ENCODE measurements around the gene ELMO1.

The ELMO1 gene

DNA sequence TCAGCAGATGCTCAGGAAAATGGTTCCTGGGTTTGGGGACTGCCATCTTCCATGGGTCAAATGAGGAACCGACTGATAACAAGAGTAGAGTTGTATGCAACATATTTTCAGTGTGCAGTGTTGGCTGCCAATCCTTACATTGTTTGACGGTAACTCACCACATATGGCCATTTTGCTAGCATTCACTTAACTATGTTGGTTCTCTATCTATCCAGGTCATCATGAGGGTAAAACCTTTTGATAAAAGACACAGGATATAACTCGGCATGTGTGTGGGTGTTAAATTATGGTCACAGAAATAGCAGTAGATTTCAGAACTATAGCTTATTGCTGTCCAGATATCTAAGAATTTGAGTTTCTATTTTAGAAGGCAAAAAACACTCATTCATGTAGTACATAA lies 583.6 kb downstream of the ELMO1 start:
- CTCF ChIA-PET, result interaction anchor here (1.0 to 1.3 kb wide), 3 partner anchors 9 to 231 kb away, joined by 3 to 4 read pairs (median 3); no protein-coding TSS in a partner anchor
- TF ChIP-seq, protein P1, sequence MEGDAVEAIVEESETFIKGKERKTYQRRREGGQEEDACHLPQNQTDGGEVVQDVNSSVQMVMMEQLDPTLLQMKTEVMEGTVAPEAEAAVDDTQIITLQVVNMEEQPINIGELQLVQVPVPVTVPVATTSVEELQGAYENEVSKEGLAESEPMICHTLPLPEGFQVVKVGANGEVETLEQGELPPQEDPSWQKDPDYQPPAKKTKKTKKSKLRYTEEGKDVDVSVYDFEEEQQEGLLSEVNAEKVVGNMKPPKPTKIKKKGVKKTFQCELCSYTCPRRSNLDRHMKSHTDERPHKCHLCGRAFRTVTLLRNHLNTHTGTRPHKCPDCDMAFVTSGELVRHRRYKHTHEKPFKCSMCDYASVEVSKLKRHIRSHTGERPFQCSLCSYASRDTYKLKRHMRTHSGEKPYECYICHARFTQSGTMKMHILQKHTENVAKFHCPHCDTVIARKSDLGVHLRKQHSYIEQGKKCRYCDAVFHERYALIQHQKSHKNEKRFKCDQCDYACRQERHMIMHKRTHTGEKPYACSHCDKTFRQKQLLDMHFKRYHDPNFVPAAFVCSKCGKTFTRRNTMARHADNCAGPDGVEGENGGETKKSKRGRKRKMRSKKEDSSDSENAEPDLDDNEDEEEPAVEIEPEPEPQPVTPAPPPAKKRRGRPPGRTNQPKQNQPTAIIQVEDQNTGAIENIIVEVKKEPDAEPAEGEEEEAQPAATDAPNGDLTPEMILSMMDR (IDR thresholded peaks at IDR 0.05; ENCODE audit: control extremely low read depth, extremely low read depth, low read depth, missing control alignments), result no peak
- POLR2A ChIA-PET, result no interaction called here
- no peak for DNase-seq (ENCODE audit: extremely low spot score)

DNA sequence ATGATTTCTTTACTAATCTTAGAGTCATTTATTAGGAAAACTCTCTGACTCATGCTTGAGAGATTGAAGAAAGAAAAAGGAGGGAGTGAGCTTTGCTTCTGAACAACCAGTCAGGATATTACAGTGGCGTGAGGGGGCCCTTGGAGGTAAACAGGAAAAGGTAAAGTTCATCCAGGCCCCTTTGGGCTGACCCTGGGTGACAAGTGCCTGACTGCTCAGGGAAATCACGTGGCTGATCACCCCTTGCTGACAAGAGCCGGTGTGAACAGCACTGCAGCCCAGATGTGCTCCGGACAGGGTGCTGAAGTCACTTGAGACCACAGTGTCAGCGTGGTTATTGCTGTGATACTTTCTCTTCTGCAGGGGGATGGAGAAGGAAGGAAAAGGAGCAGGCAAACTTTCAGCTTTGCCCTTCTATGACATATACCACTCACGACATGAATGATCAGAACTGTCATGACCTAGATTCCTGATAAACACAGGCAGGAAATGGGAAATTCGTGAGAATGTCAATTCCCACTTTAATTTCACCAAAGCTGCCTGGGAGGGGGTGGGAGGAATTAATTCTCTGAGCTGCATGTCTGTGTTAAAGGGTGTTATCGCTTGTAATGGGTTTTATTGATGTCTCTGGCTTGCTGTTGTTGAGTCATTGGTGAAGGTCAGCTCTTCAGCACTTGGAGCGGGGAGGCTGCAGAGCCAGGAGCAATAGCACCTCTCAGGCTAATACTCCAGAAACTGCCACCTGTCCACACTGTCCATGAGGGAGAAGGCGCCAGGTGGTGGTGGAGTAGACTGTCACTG lies 584.6 kb downstream of the ELMO1 start:
- ChIA-PET POLR2A (no interaction called here), CTCF (interaction anchor here (1.0 to 1.3 kb wide), 3 partner anchors 10 to 318 kb away, joined by 3 to 6 read pairs (median 4); no protein-coding TSS in a partner anchor)
- no peak for DNase-seq (ENCODE audit: extremely low spot score)
- TF ChIP-seq, protein P1 (IDR thresholded peaks at IDR 0.05; ENCODE audit: control extremely low read depth, extremely low read depth, low read depth, missing control alignments), result no peak

- TF ChIP-seq, protein P1 (IDR thresholded peaks at IDR 0.05; ENCODE audit: control extremely low read depth, extremely low read depth, low read depth, missing control alignments), result no peak
- ChIA-PET CTCF (no interaction called here), POLR2A (no interaction called here)
- no peak for DNase-seq (ENCODE audit: extremely low spot score)
Observed at GRCh38 chr7:36862771-36863261, 585.8 kb downstream of the ELMO1 start.

GRCh38 chr7:36861656-36862055 lies 587.0 kb downstream of the ELMO1 start:
- ChIA-PET POLR2A (interaction anchor here (0.6 kb wide), 1 partner anchor 12 kb away, joined by 3 read pairs; no protein-coding TSS in a partner anchor), CTCF (no interaction called here)
- TF ChIP-seq, protein P1 (IDR thresholded peaks at IDR 0.05; ENCODE audit: control extremely low read depth, extremely low read depth, low read depth, missing control alignments), result no peak
- no peak for DNase-seq (ENCODE audit: extremely low spot score)

- POLR2A ChIA-PET, result no interaction called here
- CTCF ChIA-PET, result interaction anchor here (1.5 kb wide), 1 partner anchor 9 kb away, joined by 4 read pairs; no protein-coding TSS in a partner anchor
- TF ChIP-seq, protein P1 (IDR thresholded peaks at IDR 0.05; ENCODE audit: control extremely low read depth, extremely low read depth, low read depth, missing control alignments), result no peak
- DNase-seq (ENCODE audit: extremely low spot score), result no peak
Observed at GRCh38 chr7:36860681-36861080, 588.0 kb downstream of the ELMO1 start.

GRCh38 chr7:36855330-36855729 lies 593.3 kb downstream of the ELMO1 start:
- TF ChIP-seq, protein P1 (IDR thresholded peaks at IDR 0.05; ENCODE audit: control extremely low read depth, extremely low read depth, low read depth, missing control alignments), result no peak
- no peak for DNase-seq (ENCODE audit: extremely low spot score)
- CTCF ChIA-PET, result no interaction called here
- POLR2A ChIA-PET, result no interaction called here
